Measurements from ENCODE around the gene MAN1C1.

DNA sequence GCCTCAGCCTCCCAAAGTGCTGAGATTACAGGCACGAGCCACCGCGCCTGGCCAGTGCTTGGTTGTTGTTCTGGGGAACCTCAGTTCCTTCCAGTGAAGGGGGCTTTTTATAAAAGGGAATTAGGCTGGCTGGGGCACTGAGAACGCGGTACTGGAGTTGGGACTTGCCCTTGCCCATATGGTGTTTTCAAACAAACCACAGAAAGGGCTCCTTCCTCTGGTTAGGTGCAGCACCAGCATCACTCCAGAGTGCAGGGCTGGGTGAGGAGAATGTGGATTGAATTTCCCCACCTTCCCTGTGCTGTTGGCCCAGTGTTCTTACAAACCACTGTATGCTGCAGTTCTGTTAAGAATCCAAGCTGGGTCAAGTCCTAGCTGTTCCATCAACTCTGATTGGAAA is 5.3 kb downstream of the MAN1C1 start:
- no peak for TF ChIP-seq CTCF (IDR thresholded peaks at IDR 0.05; ENCODE audit: low read depth, low read length)
- TF ChIP-seq POLR2A (IDR thresholded peaks at IDR 0.05; ENCODE audit: extremely low read depth, insufficient read length), result no peak

All from NB4 (cell line).